ENCODE results near the gene FOXN3.
"Not testable (repeated sequence)": the region's sequence is repeated elsewhere in the genome, so short reads cannot be mapped to it uniquely, and the experiment has no call there.

The FOXN3 gene

GRCh38 chr14:89254166-89254909, 162.7 kb downstream of the FOXN3 start:
- Histone ChIP-seq H2BK120ac (ENCODE audit: low read depth, low read length) (no peak overlapping the region), H3K18ac (ENCODE audit: low read length) (no peak overlapping the region), H3K36me3 (ENCODE audit: control insufficient read depth, insufficient read depth, low read length) (no peaks in the 10 kb centered on the region), H3K9ac (ENCODE audit: low read length) (no peak overlapping the region), H4K8ac (ENCODE audit: low read depth, low read length) (no peak overlapping the region), H2BK5ac (ENCODE audit: low read length) (no peak overlapping the region), H3K56ac (ENCODE audit: low read length) (no peak overlapping the region), H3K27ac (ENCODE audit: low read depth, low read length) (no peak overlapping the region), H2BK15ac (replicated peaks; ENCODE audit: low read depth) (no peak overlapping the region), H4K5ac (ENCODE audit: low read length) (no peak overlapping the region), H3K79me1 (ENCODE audit: low read length) (peaks cover 19% of the 10 kb centered on the region), H3K79me2 (ENCODE audit: control insufficient read depth, insufficient read depth, low read length) (peaks cover 17% of the 10 kb centered on the region), H3K4me3 (ENCODE audit: low read length) (no peak overlapping the region), H3K27me3 (ENCODE audit: insufficient read depth, low read length, poor library complexity) (no peaks in the 10 kb centered on the region), H3K4me1 (ENCODE audit: control insufficient read depth, low read depth, low read length) (no peaks in the 10 kb centered on the region), H2AK5ac (ENCODE audit: low read length) (no peak overlapping the region), H3K4ac (ENCODE audit: low read depth, low read length) (no peak overlapping the region), H3K4me2 (ENCODE audit: low read length) (no peak overlapping the region), H3K23ac (ENCODE audit: low read length) (no peak overlapping the region)
- WGBS (ENCODE audit: extremely low coverage, insufficient coverage, low lambda C conversion rate) = no CpG with 5 or more reads among the region's 12 CpGs
- DNase-seq = no peak

GRCh38 chr14:89252887-89253532, 164.0 kb downstream of the FOXN3 start:
- no peak overlapping the region for H3K27ac ChIP-seq (ENCODE audit: low read depth, low read length)
- H2AK5ac ChIP-seq (ENCODE audit: low read length) = no peak overlapping the region
- no peak overlapping the region for H4K5ac ChIP-seq (ENCODE audit: low read length)
- no peaks in the 10 kb centered on the region for H3K27me3 ChIP-seq (ENCODE audit: insufficient read depth, low read length, poor library complexity)
- no peak overlapping the region for H3K23ac ChIP-seq (ENCODE audit: low read length)
- no peak overlapping the region for H2BK15ac ChIP-seq (replicated peaks; ENCODE audit: low read depth)
- no peak overlapping the region for H2BK120ac ChIP-seq (ENCODE audit: low read depth, low read length)
- no peaks in the 10 kb centered on the region for H3K36me3 ChIP-seq (ENCODE audit: control insufficient read depth, insufficient read depth, low read length)
- no peak overlapping the region for H3K4me3 ChIP-seq (ENCODE audit: low read length)
- H3K4me2 ChIP-seq (ENCODE audit: low read length) = no peak overlapping the region
- H4K8ac ChIP-seq (ENCODE audit: low read depth, low read length) = no peak overlapping the region
- no CpG with 5 or more reads among the region's 15 CpGs for whole genome bisulfite sequencing (ENCODE audit: extremely low coverage, insufficient coverage, low lambda C conversion rate)
- peaks cover 15% of the 10 kb centered on the region for H3K79me2 ChIP-seq (ENCODE audit: control insufficient read depth, insufficient read depth, low read length)
- H3K4me1 ChIP-seq (ENCODE audit: control insufficient read depth, low read depth, low read length) = no peaks in the 10 kb centered on the region
- peaks cover 15% of the 10 kb centered on the region for H3K79me1 ChIP-seq (ENCODE audit: low read length)
- H3K18ac ChIP-seq (ENCODE audit: low read length) = no peak overlapping the region
- no peak overlapping the region for H3K56ac ChIP-seq (ENCODE audit: low read length)
- peak; percentile 75 for DNase-seq
- no peak overlapping the region for H3K9ac ChIP-seq (ENCODE audit: low read length)
- no peak overlapping the region for H3K4ac ChIP-seq (ENCODE audit: low read depth, low read length)
- no peak overlapping the region for H2BK5ac ChIP-seq (ENCODE audit: low read length)

DNA sequence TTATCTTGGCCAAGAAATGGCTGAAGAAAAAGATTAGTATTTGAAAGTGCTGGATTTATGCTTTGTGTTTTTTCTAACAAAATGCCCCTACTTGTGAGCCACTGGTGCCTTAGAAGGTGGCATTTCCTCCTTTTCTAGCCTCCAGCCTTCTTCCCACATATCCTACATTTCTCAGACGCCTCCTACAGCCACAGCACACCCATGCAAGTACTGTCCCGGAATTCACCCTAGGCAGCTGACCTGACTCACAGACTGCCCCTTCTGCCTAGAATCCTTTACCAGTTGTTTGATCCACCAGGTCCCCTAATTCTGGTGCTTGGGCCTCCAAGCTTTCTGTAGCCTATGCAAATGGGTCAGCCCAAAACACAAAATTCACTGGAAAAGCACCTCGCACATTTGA, 166.0 kb downstream of the FOXN3 start:
- WGBS (ENCODE audit: extremely low coverage, insufficient coverage, low lambda C conversion rate) = no CpG with 5 or more reads among the region's 3 CpGs
- H3K4me2 ChIP-seq (ENCODE audit: low read length) = no peak overlapping the region
- no peak overlapping the region for H2BK5ac ChIP-seq (ENCODE audit: low read length)
- H3K36me3 ChIP-seq (ENCODE audit: control insufficient read depth, insufficient read depth, low read length) = no peaks in the 10 kb centered on the region
- no peak overlapping the region for H4K8ac ChIP-seq (ENCODE audit: low read depth, low read length)
- H3K27ac ChIP-seq (ENCODE audit: low read depth, low read length) = no peak overlapping the region
- H2BK120ac ChIP-seq (ENCODE audit: low read depth, low read length) = no peak overlapping the region
- H3K79me2 ChIP-seq (ENCODE audit: control insufficient read depth, insufficient read depth, low read length) = peaks cover 13% of the 10 kb centered on the region
- H3K4ac ChIP-seq (ENCODE audit: low read depth, low read length) = no peak overlapping the region
- H2BK15ac ChIP-seq (replicated peaks; ENCODE audit: low read depth) = no peak overlapping the region
- peaks cover 16% of the 10 kb centered on the region for H3K79me1 ChIP-seq (ENCODE audit: low read length)
- H3K4me3 ChIP-seq (ENCODE audit: low read length) = no peak overlapping the region
- H4K5ac ChIP-seq (ENCODE audit: low read length) = no peak overlapping the region
- no peak overlapping the region for H3K23ac ChIP-seq (ENCODE audit: low read length)
- no peak overlapping the region for H3K56ac ChIP-seq (ENCODE audit: low read length)
- no peak overlapping the region for H3K9ac ChIP-seq (ENCODE audit: low read length)
- peak; percentile 87 for DNase-seq
- H3K27me3 ChIP-seq (ENCODE audit: insufficient read depth, low read length, poor library complexity) = no peaks in the 10 kb centered on the region
- no peak overlapping the region for H3K18ac ChIP-seq (ENCODE audit: low read length)
- H3K4me1 ChIP-seq (ENCODE audit: control insufficient read depth, low read depth, low read length) = no peaks in the 10 kb centered on the region
- no peak overlapping the region for H2AK5ac ChIP-seq (ENCODE audit: low read length)

- not testable (repeated sequence) for H3K27ac ChIP-seq (ENCODE audit: low read depth, low read length); H3K36me3 ChIP-seq (ENCODE audit: control insufficient read depth, insufficient read depth, low read length); H3K56ac ChIP-seq (ENCODE audit: low read length); H3K4me2 ChIP-seq (ENCODE audit: low read length); H3K4me1 ChIP-seq (ENCODE audit: control insufficient read depth, low read depth, low read length); H2AK5ac ChIP-seq (ENCODE audit: low read length); DNase-seq; H3K27me3 ChIP-seq (ENCODE audit: insufficient read depth, low read length, poor library complexity); H3K18ac ChIP-seq (ENCODE audit: low read length); H4K8ac ChIP-seq (ENCODE audit: low read depth, low read length); H3K4me3 ChIP-seq (ENCODE audit: low read length); H3K4ac ChIP-seq (ENCODE audit: low read depth, low read length); H2BK5ac ChIP-seq (ENCODE audit: low read length); H3K9ac ChIP-seq (ENCODE audit: low read length); H2BK120ac ChIP-seq (ENCODE audit: low read depth, low read length); H2BK15ac ChIP-seq (replicated peaks; ENCODE audit: low read depth); H4K5ac ChIP-seq (ENCODE audit: low read length); H3K23ac ChIP-seq (ENCODE audit: low read length)
- H3K79me1 ChIP-seq (ENCODE audit: low read length) = peaks cover 16% of the 10 kb centered on the region
- WGBS (ENCODE audit: extremely low coverage, insufficient coverage, low lambda C conversion rate) = no CpG with 5 or more reads among the region's 4 CpGs
- peaks cover 11% of the 10 kb centered on the region for H3K79me2 ChIP-seq (ENCODE audit: control insufficient read depth, insufficient read depth, low read length)
Observed at GRCh38 chr14:89250655-89250975, 166.4 kb downstream of the FOXN3 start.

DNA sequence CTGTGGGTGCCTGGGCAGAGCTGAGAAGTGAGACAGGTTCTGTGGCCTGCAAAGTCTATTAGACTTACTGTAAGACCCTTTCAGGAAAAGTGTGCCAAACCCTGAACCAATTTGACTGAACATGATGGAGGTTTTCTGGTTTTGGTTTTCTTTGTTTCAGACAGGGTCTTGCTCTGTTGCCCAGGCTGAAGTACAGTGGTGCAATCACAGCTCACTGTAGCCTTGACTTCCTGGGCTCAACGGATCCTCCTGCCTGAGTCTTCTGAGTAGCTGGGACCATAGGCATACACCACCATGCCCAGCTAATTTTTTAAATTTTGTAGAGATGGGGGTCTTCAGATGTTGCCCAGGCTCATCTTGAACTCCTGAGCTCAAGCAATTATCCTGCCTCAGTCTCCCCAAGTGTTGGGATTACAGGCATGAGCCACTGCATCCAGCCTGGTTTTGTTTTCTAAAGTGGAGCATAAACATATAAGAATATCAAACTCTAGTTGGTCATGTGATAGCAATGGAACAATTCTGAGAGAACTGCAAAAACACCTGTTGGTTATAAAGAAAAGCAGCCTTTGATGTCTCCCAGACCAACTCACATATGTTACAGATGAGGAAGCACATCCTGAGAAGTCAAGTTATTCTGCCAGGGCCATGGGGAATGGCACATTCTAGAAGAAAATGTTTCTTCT, 166.9 kb downstream of the FOXN3 start:
- Histone ChIP-seq H3K4me1 (ENCODE audit: control insufficient read depth, low read depth, low read length) (no peaks in the 10 kb centered on the region), H3K4ac (ENCODE audit: low read depth, low read length) (no peak overlapping the region), H4K5ac (ENCODE audit: low read length) (no peak overlapping the region), H3K9ac (ENCODE audit: low read length) (no peak overlapping the region), H3K18ac (ENCODE audit: low read length) (no peak overlapping the region), H3K36me3 (ENCODE audit: control insufficient read depth, insufficient read depth, low read length) (no peaks in the 10 kb centered on the region), H3K79me2 (ENCODE audit: control insufficient read depth, insufficient read depth, low read length) (peaks cover 6% of the 10 kb centered on the region), H3K56ac (ENCODE audit: low read length) (no peak overlapping the region), H3K27me3 (ENCODE audit: insufficient read depth, low read length, poor library complexity) (no peaks in the 10 kb centered on the region), H3K79me1 (ENCODE audit: low read length) (peaks cover 16% of the 10 kb centered on the region), H4K8ac (ENCODE audit: low read depth, low read length) (no peak overlapping the region), H2AK5ac (ENCODE audit: low read length) (no peak overlapping the region), H3K27ac (ENCODE audit: low read depth, low read length) (no peak overlapping the region), H2BK15ac (replicated peaks; ENCODE audit: low read depth) (no peak overlapping the region), H2BK5ac (ENCODE audit: low read length) (no peak overlapping the region), H2BK120ac (ENCODE audit: low read depth, low read length) (peak overlapping the region; percentile 18), H3K4me2 (ENCODE audit: low read length) (no peak overlapping the region), H3K4me3 (ENCODE audit: low read length) (no peak overlapping the region), H3K23ac (ENCODE audit: low read length) (no peak overlapping the region)
- no CpG with 5 or more reads among the region's 1 CpG for WGBS (ENCODE audit: extremely low coverage, insufficient coverage, low lambda C conversion rate)
- DNase-seq = no peak
